GM18499 (cell line): Measurements from ENCODE around the gene HTR3D.
"Not testable (repeated sequence)": the region's sequence is repeated elsewhere in the genome, so short reads cannot be mapped to it uniquely, and the experiment has no call there.

Experiments used
- ATAC-seq: cut with Tn5 transposase; IDR thresholded peaks from one replicate; pipeline ENCODE4 v1.9.1; 2021; ENCODE audit warnings: moderate number of reproducible peaks; ENCODE audit not compliant: insufficient read depth, unreplicated experiment

The HTR3D gene

GRCh38 chr3:184031187-184031792, at the start of gene HTR3D:
Gene HTR3D, plus strand, starts transcription at chr3:184031742. Its CDS starts 0 bp downstream, at chr3:184031742.
- ATAC-seq: no peak

- no peak for ATAC-seq
Observed at GRCh38 chr3:183981990-183982644, 49.4 kb upstream of the HTR3D start.

GRCh38 chr3:183984127-183984740, 47.3 kb upstream of the HTR3D start:
- ATAC-seq: no peak

GRCh38 chr3:183984749-183985729, 46.5 kb upstream of the HTR3D start:
- no peak for ATAC-seq

GRCh38 chr3:183987000-183987600, 44.4 kb upstream of the HTR3D start:
- no peak for ATAC-seq

GRCh38 chr3:183988216-183988790, 43.2 kb upstream of the HTR3D start:
- ATAC-seq: no peak

- ATAC-seq: no peak
Observed at GRCh38 chr3:183991403-183991802, 40.1 kb upstream of the HTR3D start.

- no peak for ATAC-seq
Observed at GRCh38 chr3:184001761-184002160, 29.8 kb upstream of the HTR3D start.

GRCh38 chr3:184002469-184002868, 29.1 kb upstream of the HTR3D start:
- ATAC-seq: no peak

- ATAC-seq: no peak
Observed at GRCh38 chr3:184003187-184003967, 28.2 kb upstream of the HTR3D start.

GRCh38 chr3:184004476-184004875, 27.1 kb upstream of the HTR3D start:
- no peak for ATAC-seq

GRCh38 chr3:184005941-184006507, 25.5 kb upstream of the HTR3D start:
- ATAC-seq: peak; percentile 50

- not testable (repeated sequence) for ATAC-seq
Observed at GRCh38 chr3:184007143-184007813, 24.3 kb upstream of the HTR3D start.

- no peak for ATAC-seq
Observed at GRCh38 chr3:184008161-184008560, 23.4 kb upstream of the HTR3D start.

GRCh38 chr3:184011230-184011876, 20.2 kb upstream of the HTR3D start:
- ATAC-seq: no peak

GRCh38 chr3:184011937-184012889, 19.3 kb upstream of the HTR3D start:
- ATAC-seq: no peak
